Prostate gland (tissue), 2 donors: ENCODE data around the gene RPL10L.

ENCODE experiments used
- POLR2AphosphoS5 ChIP-seq: sonication (generic); formaldehyde crosslinking; IDR thresholded peaks from one replicate; pipeline ENCODE4 v1.6.1; 2017; ENCODE audit warnings: antibody characterized with exemption
- TF ChIP-seq, protein P1 (sequence below), 4 experiments: fragments of 200-600 bp in 2 of 4; fragments of 450-650 bp in 2 of 4; sonication (generic) in 2 of 4; IDR thresholded peaks; 1 replicate in 3 of 4; 2 replicates in 1 of 4; pipeline ENCODE4 v1.5.1; 2016 to 2019; ENCODE audit warnings: antibody characterized with exemption in 4 of 4, mild to moderate bottlenecking in 2 of 4, moderate library complexity in 2 of 4

- TF ChIP-seq, protein P1, sequence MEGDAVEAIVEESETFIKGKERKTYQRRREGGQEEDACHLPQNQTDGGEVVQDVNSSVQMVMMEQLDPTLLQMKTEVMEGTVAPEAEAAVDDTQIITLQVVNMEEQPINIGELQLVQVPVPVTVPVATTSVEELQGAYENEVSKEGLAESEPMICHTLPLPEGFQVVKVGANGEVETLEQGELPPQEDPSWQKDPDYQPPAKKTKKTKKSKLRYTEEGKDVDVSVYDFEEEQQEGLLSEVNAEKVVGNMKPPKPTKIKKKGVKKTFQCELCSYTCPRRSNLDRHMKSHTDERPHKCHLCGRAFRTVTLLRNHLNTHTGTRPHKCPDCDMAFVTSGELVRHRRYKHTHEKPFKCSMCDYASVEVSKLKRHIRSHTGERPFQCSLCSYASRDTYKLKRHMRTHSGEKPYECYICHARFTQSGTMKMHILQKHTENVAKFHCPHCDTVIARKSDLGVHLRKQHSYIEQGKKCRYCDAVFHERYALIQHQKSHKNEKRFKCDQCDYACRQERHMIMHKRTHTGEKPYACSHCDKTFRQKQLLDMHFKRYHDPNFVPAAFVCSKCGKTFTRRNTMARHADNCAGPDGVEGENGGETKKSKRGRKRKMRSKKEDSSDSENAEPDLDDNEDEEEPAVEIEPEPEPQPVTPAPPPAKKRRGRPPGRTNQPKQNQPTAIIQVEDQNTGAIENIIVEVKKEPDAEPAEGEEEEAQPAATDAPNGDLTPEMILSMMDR (IDR thresholded peaks at IDR 0.05): no peak
- TF ChIP-seq POLR2AphosphoS5: no peak
Measured at GRCh38 chr14:46663382-46663781, 11.8 kb upstream of the RPL10L start.
